Activated CD8-positive, alpha-beta memory T cell treated with anti-CD3 and anti-CD28 coated beads for 24 hours (primary cell): ENCODE results near the gene LRRK1.
"Not testable (repeated sequence)": the region's sequence is repeated elsewhere in the genome, so short reads cannot be mapped to it uniquely, and the experiment has no call there.

ENCODE experiments used
- DNase-seq: peaks from one replicate; pipeline ENCODE4 v3.0.0-alpha.2; 2020

The LRRK1 gene

DNA sequence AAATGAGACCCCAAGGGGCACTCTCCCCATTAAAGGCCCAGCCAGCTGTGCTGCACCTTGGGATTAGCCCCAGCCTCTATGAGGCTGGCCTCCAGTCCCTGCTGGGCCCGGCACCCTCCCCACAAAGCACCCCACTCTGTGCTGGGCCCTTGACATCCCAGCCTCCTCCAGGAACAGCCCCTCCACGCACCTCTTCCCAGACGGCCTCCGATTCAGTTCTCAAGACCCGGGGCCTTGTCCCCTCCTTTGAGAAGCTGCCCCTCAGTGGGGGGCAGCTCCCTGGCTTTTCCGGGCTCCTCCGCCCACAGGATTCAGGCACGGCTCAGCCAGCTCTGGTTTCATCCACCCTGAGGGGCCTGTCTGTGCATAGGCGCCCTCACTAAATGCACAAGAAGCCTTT is 144.1 kb downstream of the LRRK1 start:
- DNase-seq, result no peak

DNA sequence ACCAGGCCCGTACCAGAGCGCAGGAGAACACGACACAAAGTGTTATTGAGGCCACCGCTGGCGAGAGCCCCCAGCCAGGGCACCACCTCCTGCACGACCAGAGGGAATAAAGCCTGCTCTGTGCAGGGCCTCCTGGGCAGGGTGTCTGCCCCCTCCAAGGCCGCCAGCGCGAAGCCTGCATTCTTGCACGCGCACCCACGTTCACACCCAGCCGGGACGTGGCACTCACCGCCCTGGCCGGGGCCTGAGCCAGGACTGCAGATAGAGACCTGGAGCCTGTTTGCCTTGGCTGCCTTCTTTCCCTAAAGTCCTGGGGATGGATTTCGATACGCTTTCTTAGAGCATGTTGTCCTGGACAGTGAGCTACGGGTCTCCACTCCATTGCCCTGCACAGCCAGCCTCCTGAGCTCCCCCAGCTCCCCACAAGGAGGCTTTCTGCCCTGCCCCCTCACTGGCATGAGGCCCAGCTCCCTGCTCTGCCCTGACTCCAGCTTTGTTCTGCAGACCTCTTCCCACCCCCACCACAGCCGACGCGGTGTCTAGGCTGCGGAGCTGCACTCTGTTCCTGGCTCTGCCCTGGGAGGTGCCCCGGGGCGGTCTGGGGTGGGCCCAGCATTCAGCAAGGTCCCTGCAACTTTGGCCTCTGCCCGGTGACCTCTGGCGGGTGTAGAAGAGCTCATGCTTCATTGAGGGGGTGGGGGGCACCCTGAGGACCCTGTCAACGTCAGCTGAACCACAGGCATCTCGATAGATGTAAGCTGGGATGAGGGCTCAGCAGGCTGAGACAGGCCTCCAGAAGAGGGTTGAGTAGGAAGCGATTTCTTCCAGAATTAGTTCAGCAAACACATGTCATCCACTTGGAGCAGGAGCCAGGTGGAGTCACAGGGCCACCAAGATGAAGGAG is 145.0 kb downstream of the LRRK1 start:
- no peak for DNase-seq

DNA sequence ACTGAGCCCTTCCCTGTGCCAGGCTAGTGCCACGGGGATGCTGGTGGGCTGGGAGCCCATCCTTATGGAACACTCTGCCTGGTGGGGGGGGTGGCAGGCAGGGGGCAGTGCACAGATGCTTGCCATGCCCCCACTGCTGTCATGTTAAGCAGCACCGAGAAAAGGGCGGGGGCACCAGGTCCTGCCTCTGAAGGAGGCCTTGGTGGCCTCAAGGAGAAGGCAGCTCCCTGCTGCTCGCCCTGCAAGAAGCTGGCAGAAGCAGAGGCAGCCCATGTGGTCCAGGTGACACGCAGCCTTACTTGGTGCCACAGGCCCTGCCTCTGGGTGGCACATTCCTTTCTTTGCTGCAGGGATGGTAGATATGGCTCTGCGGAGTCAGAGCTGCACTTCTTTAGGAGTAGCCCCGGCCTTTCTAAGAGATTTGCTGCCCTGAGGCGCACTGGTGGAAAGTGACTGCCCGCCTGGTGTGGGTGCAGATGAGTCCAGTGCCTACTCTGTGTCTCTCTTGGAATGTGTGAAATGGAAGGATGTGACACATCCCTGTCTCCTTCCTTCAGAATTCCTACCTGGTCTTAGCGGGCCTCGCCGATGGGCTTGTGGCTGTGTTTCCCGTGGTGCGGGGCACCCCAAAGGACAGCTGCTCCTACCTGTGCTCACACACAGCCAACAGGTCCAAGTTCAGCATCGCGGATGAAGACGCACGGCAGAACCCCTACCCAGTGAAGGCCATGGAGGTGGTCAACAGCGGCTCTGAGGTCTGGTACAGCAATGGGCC is 145.8 kb downstream of the LRRK1 start:
- DNase-seq, result no peak

DNA sequence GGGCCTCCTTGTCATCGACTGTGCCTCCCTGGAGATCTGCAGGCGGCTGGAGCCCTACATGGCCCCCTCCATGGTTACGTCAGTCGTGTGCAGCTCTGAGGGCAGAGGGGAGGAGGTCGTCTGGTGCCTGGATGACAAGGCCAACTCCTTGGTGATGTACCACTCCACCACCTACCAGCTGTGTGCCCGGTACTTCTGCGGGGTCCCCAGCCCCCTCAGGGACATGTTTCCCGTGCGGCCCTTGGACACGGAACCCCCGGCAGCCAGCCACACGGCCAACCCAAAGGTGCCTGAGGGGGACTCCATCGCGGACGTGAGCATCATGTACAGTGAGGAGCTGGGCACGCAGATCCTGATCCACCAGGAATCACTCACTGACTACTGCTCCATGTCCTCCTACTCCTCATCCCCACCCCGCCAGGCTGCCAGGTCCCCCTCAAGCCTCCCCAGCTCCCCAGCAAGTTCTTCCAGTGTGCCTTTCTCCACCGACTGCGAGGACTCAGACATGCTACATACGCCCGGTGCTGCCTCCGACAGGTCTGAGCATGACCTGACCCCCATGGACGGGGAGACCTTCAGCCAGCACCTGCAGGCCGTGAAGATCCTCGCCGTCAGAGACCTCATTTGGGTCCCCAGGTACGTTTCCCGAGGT is 146.5 kb downstream of the LRRK1 start:
- no peak for DNase-seq

- DNase-seq, result no peak
Measured at GRCh38 chr15:101066501-101067408, 147.6 kb downstream of the LRRK1 start.

- no peak for DNase-seq
Measured at GRCh38 chr15:101067660-101068522, 148.7 kb downstream of the LRRK1 start.

DNA sequence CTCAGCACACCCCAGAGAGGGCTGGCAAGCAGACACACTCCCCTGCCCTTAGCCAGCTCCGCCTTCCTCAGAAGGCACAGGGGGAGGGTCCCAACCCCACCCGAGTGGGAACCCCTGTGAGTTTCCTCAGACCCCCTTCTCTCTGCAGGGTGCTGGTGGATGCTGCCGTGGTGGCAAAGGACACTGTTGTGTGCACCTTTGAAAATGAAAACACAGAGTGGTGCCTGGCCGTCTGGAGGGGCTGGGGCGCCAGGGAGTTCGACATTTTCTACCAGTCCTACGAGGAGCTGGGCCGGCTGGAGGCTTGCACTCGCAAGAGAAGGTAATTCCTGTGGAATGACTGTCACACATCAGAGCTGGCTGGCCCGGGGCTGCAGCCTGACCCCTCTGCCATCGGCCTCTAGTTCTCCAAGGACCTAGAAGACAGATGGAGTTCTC is 149.4 kb downstream of the LRRK1 start:
- no peak for DNase-seq

GRCh38 chr15:101068961-101069653 is 149.9 kb downstream of the LRRK1 start:
- DNase-seq, result no peak

- DNase-seq, result no peak
Measured at GRCh38 chr15:101069654-101069973, 150.5 kb downstream of the LRRK1 start.

DNA sequence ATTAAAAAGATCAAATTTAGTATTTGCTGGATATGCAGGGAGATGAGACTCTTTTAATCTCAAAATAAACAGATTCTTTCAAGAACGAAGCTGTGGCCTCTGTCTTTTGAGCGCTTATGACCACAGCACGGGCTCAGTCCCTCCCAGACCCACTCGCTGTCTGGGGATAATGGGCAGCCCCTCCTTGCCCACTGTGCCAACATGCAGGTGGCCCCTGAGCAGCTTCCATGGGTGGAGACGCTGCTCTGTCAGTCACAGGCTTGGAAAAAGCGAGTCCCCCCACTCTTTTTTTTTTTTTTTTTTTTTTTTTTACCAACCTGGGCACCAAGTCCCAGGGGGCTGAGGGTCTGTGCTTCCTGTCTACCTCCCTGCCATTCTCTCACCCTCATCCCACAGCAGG is 150.9 kb downstream of the LRRK1 start:
- no peak for DNase-seq

- DNase-seq, result no peak
Measured at GRCh38 chr15:101070502-101071273, 151.5 kb downstream of the LRRK1 start.

DNA sequence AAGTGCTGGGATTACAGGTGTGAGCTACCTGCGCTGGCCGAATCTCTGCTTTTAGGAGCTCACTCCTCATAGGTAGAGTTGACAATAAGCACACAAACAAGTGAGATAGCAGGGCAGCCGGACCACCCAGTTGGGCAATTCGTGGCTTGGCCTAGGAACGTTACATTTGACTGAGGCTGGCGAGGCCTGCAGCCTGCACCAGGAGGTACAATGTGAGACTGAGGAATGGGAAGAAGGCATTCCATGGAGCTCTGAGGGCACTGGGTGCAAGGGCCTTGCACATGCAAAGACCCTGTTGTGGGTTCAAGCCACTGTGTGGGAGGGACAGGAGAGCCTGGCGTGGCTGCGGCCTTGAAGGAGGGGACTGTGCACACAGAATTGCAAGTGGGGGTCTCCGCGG is 152.5 kb downstream of the LRRK1 start:
- DNase-seq, result no peak

DNA sequence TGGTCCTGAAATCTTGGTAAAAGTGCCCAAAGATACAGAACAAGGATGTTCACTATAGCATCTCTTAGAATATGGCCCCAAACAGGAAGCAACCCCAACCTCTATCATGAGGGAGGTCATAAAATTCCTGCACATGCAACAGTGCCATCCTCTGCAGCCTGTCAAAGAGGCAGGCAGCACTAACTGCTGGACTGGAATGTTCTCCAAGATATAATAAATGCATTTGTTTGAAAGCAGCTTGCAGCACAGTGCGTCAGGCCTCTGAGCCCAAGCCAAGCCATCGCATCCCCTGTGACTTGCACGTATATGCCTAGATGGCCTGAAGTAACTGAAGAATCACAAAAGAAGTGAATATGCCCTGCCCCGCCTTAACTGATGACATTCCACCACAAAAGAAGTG is 153.1 kb downstream of the LRRK1 start:
- not testable (repeated sequence) for DNase-seq

GRCh38 chr15:101077806-101078668 is 158.9 kb downstream of the LRRK1 start:
- not testable (repeated sequence) for DNase-seq

- DNase-seq, result no peak
Measured at GRCh38 chr15:101078669-101079323, 159.6 kb downstream of the LRRK1 start.

DNA sequence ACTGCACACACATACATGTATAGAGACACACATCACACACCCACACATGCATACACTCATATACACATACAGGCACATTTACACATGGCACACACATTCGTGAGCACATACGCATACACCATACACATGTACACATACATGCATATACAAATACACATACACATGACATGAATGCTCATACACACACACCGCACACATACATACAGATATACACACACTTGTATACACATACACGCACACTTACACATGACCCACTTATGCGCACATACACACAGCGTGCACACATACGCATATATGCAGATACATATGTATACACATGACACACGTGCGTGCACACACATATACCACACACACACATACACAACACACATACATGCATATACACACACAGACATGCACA is 162.7 kb downstream of the LRRK1 start:
- DNase-seq, result no peak

DNA sequence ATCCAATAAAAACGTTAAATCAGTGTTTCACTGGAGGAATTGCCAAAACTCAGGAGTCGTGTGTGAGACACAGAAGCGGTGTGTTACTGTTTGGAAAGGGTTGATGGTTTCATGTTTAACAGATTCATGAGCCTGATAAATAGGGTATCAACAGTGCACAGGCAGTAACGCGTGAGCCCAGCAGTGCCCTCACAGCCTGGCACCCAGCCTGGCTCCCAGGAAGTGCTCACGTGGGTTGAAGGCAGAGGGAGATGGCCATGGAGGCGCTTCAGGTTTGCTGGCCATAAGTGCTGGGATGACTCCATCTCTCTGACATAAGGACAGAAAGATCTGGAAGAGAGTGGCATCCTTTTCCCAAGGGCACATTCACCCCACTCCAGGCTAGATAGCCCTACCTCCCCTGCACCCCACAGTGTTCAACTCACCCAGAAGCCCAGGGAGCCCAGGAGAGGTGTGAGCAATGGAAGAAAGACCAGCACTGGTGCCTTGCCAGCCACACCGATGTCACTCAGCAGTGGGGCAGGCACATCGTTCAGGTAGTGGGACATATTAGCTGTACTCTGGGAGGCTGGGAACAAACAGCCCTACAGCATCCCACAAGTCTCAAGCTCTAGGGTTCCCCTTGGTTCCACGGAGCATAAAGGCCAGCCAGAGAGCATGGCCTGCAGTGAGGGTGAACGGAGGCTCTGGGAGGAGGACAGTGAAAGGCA is 164.3 kb downstream of the LRRK1 start:
- no peak for DNase-seq

- DNase-seq, result no peak
Measured at GRCh38 chr15:101084801-101085200, 165.6 kb downstream of the LRRK1 start.
